Esophagus muscularis mucosa (tissue), 4 donors: Measurements from ENCODE around the gene GMDS. TPM values are rescaled to one million over a fixed set of nuclear protein-coding genes. Genes with fewer than 3 reads are reported as not detected.

ENCODE experiments used
- DNase-seq: peaks from one replicate; pipeline ENCODE4 v3.0.0-alpha.2; 2017; ENCODE audit errors: extremely low spot score
- H3K27ac ChIP-seq, 4 donors: fragments of 200-600 bp; sonication (generic); replicated peaks in 1 of 4; 1 replicate in 3 of 4; 2 replicates in 1 of 4; pipeline ENCODE4 v1.5.1; 2016 to 2019; ENCODE audit warnings: mild to moderate bottlenecking in 1 of 4
- H3K27me3 ChIP-seq, 4 donors: fragments of 200-600 bp; sonication (generic); one replicate each; pipeline versions ENCODE4 v1.5.1 to v1.6.0; 2016 to 2019
- H3K36me3 ChIP-seq, 4 donors: fragments of 200-600 bp; sonication (generic); one replicate each; pipeline ENCODE4 v1.5.1; 2016 to 2019
- H3K4me1 ChIP-seq, 4 donors: fragments of 200-600 bp; sonication (generic); one replicate each; pipeline ENCODE4 v1.5.1; 2016 to 2019
- H3K4me3 ChIP-seq, 4 donors: fragments of 200-600 bp; sonication (generic); 1 replicate in 2 of 4; 2 replicates in 2 of 4; pipeline ENCODE4 v1.5.1; 2016 to 2019; ENCODE audit warnings: mild to moderate bottlenecking in 4 of 4, moderate library complexity in 1 of 4
- H3K9me3 ChIP-seq, 4 donors: fragments of 200-600 bp; sonication (generic); 1 replicate in 3 of 4; 2 replicates in 1 of 4; pipeline ENCODE4 v1.5.1; 2016 to 2019
- EP300 ChIP-seq: sonication (generic); formaldehyde crosslinking; IDR thresholded peaks from one replicate; pipeline ENCODE4 v1.6.1; 2017; ENCODE audit warnings: antibody characterized with exemption
- POLR2A ChIP-seq: fragments of 450-650 bp; IDR thresholded peaks from one replicate; pipeline ENCODE4 v1.6.1; 2017; ENCODE audit warnings: antibody characterized with exemption, moderate library complexity, mild to moderate bottlenecking, low read depth
- POLR2AphosphoS5 ChIP-seq, 2 donors: sonication (generic); formaldehyde crosslinking; IDR thresholded peaks; one replicate each; pipeline ENCODE4 v1.6.1; 2017; ENCODE audit warnings: antibody characterized with exemption in 2 of 2
- WGBS: methylation state at CpG from one replicate; pipeline ENCODE4 v1.1.5; 2018; 5-methylcytosine and 5-hydroxymethylcytosine counted together
- intact Hi-C: fragments of 100-400 bp; cut with DNase I; formaldehyde crosslinking; loops from one replicate; pipeline ENCODE4 v1.15.1; 2023
- total RNA-seq, 4 donors: library from RNA; depleted of rRNA; stranded (reverse); fragments of >200 nt; gene quantifications; one replicate each; pipeline versions ENCODE4 v1.1.0 to v1.2.1, GENCODE V29; 2016
- TF ChIP-seq, protein P1 (sequence below), 3 experiments: fragments of 200-600 bp in 2 of 3; fragments of 450-650 bp in 1 of 3; sonication (generic) in 2 of 3; IDR thresholded peaks; one replicate each; pipeline ENCODE4 v1.5.1; 2017 to 2019; ENCODE audit warnings: antibody characterized with exemption in 3 of 3, mild to moderate bottlenecking in 2 of 3, moderate library complexity in 1 of 3

Gene GMDS
- total RNA-seq, 4 donors from 2014 or later = 3.6 to 14.1 (median 6.0) TPM

DNA sequence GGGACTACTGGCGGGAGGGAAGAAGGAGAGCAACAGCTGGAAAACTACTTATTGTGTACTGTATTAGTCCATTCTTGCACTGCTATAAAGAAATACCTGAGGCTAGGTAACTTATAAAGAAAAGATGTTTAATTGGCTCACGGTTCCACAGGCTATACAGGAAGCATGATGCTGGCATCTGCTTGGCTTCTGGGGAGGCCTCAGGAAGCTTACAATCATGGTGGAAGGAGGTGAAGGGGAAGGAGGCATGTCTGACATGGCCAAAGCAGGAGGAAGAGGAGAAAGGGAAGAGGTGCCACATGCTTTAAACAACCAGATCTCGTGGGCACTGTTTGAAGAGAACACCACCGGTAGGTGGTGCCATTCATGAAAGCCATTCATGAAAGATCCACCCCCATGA lies 67.3 kb downstream of the GMDS start:
- TF ChIP-seq, protein P1, sequence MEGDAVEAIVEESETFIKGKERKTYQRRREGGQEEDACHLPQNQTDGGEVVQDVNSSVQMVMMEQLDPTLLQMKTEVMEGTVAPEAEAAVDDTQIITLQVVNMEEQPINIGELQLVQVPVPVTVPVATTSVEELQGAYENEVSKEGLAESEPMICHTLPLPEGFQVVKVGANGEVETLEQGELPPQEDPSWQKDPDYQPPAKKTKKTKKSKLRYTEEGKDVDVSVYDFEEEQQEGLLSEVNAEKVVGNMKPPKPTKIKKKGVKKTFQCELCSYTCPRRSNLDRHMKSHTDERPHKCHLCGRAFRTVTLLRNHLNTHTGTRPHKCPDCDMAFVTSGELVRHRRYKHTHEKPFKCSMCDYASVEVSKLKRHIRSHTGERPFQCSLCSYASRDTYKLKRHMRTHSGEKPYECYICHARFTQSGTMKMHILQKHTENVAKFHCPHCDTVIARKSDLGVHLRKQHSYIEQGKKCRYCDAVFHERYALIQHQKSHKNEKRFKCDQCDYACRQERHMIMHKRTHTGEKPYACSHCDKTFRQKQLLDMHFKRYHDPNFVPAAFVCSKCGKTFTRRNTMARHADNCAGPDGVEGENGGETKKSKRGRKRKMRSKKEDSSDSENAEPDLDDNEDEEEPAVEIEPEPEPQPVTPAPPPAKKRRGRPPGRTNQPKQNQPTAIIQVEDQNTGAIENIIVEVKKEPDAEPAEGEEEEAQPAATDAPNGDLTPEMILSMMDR (IDR thresholded peaks at IDR 0.05) = no peak
- TF ChIP-seq POLR2AphosphoS5 (IDR thresholded peaks at IDR 0.05) (no peak), POLR2A (no peak), EP300 (no peak)
- Histone ChIP-seq H3K4me1 (no peaks in the 10 kb centered on the region), H3K27me3 (no peaks in the 10 kb centered on the region), H3K36me3 (no peaks in the 10 kb centered on the region), H3K27ac (no peak overlapping the region), H3K4me3 (no peak overlapping the region), H3K9me3 (peaks cover 0 to 3% (median 0%) of the 10 kb centered on the region in 4 donors)
- DNase-seq = no peak
- intact Hi-C loops = no loop called here
- WGBS = 88% methylated on average over 4 of the region's 4 CpGs

DNA sequence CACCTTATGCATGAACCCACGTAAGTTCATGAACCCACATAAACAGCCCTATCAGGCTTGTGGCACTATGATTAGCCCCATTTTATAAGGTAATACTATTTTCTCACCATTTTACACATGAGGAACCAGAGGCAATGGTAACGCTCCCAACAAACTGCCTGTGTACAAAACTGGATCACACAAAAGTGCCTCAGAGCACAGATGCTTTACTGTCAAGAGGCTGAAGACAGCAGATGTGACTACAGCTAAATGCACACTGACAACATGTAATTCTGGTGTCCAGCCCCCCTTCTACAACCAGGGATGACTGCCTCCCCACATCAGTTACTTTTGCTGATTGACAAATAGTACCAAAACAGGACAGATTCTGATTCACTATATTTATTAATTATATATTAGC lies 69.6 kb downstream of the GMDS start:
- intact Hi-C loops = no loop called here
- H3K27ac ChIP-seq = no peak overlapping the region
- H3K36me3 ChIP-seq = no peaks in the 10 kb centered on the region
- 94% methylated on average over 2 of the region's 2 CpGs for WGBS
- no peak overlapping the region for H3K4me3 ChIP-seq
- H3K4me1 ChIP-seq = no peaks in the 10 kb centered on the region
- H3K9me3 ChIP-seq = peaks cover 0 to 3% (median 0%) of the 10 kb centered on the region in 4 donors
- no peak for DNase-seq
- TF ChIP-seq POLR2A (no peak), POLR2AphosphoS5 (IDR thresholded peaks at IDR 0.05) (no peak), EP300 (no peak)
- TF ChIP-seq, protein P1 (IDR thresholded peaks at IDR 0.05) = no peak
- no peaks in the 10 kb centered on the region for H3K27me3 ChIP-seq

DNA sequence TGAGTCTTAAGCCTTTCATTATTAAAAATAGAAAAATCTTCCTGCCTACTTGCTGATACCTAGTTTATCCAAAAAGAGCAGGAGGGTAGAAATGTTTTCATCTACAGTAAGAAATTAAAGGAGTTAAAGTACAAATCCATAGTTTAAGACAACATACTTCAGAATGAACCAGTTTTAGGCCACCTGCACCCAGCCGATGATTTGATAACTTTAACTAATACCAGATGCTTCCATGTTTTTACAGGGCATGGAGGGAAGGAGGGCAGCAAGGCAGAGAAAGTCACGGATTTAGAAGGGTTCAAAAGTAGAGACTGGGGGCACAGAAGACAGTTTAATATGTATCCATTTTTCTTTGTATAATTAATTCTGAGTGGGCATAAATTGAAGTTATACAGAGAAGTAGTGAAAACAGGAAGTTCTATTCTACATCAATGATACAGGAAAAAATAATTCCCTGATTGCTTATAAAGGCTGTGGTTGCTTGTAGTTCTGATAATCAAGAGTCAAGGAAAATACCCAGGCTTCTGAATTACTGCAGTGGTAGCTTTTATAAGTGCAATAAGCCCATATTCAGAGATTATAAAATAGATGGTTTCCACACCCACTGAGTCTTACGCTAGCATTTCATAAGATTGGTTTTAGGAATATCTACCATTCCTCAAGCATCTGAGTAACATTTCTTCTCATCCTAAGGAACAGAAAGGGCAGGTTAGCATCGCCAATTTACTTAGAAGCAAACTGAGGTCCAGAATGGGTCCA lies 72.0 kb downstream of the GMDS start:
- no peak overlapping the region for H3K27ac ChIP-seq
- no peak for DNase-seq
- TF ChIP-seq, protein P1 (IDR thresholded peaks at IDR 0.05) = no peak
- TF ChIP-seq POLR2AphosphoS5 (IDR thresholded peaks at IDR 0.05) = no peak
- no peak for TF ChIP-seq EP300
- no peak for TF ChIP-seq POLR2A
- H3K4me1 ChIP-seq = peaks cover 0 to 10% (median 4%) of the 10 kb centered on the region in 4 donors
- 89% methylated on average over 4 of the region's 4 CpGs for WGBS
- intact Hi-C loops = no loop called here
- peaks cover 0 to 3% (median 0%) of the 10 kb centered on the region in 4 donors for H3K9me3 ChIP-seq
- no peak overlapping the region for H3K4me3 ChIP-seq
- no peaks in the 10 kb centered on the region for H3K36me3 ChIP-seq
- H3K27me3 ChIP-seq = no peaks in the 10 kb centered on the region

DNA sequence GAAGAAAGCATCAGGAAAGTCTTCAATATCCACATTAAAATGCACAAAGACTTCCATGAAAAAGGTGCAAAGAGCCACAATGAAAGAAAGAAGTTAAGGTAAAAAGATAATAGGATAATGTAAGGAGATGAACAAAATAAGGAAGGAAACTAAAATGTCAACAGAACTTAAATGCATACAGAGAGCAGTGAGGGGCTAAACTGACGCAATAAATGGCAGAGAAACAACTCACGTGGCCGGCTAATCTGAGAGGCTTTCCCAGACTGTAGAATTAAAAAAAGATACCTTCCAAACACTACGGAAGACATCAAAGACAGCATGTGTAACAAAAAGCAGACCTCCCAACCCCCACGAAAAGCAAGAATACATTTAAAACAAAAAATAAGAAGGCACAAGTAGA lies 73.7 kb downstream of the GMDS start:
- Histone ChIP-seq H3K27me3 (no peaks in the 10 kb centered on the region), H3K27ac (no peak overlapping the region), H3K4me1 (peaks cover 0 to 15% (median 9%) of the 10 kb centered on the region in 4 donors), H3K9me3 (no peaks in the 10 kb centered on the region), H3K4me3 (no peak overlapping the region), H3K36me3 (no peaks in the 10 kb centered on the region)
- WGBS = 73% methylated on average over 5 of the region's 5 CpGs
- DNase-seq = no peak
- intact Hi-C loops = no loop called here
- TF ChIP-seq POLR2A (no peak), POLR2AphosphoS5 (IDR thresholded peaks at IDR 0.05) (no peak), EP300 (no peak)
- TF ChIP-seq, protein P1 (IDR thresholded peaks at IDR 0.05) = no peak
